IPS DF 6.9 (cell line): ENCODE measurements around the gene ELOVL2.
"Not testable (repeated sequence)": the region's sequence is repeated elsewhere in the genome, so short reads cannot be mapped to it uniquely, and the experiment has no call there.

Source experiments
- DNase-seq: peaks from one replicate; pipeline ENCODE4 v3.0.0-alpha.2; 2013; ENCODE audit warnings: low read depth, low spot score
- H3K27ac ChIP-seq: one replicate; pipeline ENCODE4 v1.5.1; 2013; ENCODE audit warnings: low read length, control low read depth
- H3K27me3 ChIP-seq: 2 replicates; pipeline ENCODE4 v1.6.1; 2013; ENCODE audit warnings: mild to moderate bottlenecking, low read length; ENCODE audit not compliant: control insufficient read depth, insufficient read depth
- H3K36me3 ChIP-seq: 2 replicates; pipeline ENCODE4 v1.6.1; 2013; ENCODE audit warnings: low read length; ENCODE audit not compliant: control insufficient read depth, insufficient read depth
- H3K4me1 ChIP-seq: 2 replicates; pipeline ENCODE4 v1.6.1; 2013; ENCODE audit warnings: low read length; ENCODE audit not compliant: control insufficient read depth, insufficient read depth
- H3K4me3 ChIP-seq: 2 replicates; pipeline ENCODE4 v1.5.1; 2013; ENCODE audit warnings: mild to moderate bottlenecking, low read length
- H3K9me3 ChIP-seq: 2 replicates; pipeline ENCODE4 v1.6.1; 2013; ENCODE audit warnings: low read length, inconsistent platforms; ENCODE audit not compliant: control insufficient read depth, insufficient read depth
- WGBS: extraction: QIAGEN DNeasy Blood & Tissue Kit; methylation state at CpG from one replicate; pipeline ENCODE4 v1.1.7; 2013; ENCODE audit warnings: mixed read lengths, missing lambda C conversion rate; ENCODE audit not compliant: insufficient read length, insufficient coverage; 5-methylcytosine and 5-hydroxymethylcytosine counted together

ELOVL2 gene, protein sequence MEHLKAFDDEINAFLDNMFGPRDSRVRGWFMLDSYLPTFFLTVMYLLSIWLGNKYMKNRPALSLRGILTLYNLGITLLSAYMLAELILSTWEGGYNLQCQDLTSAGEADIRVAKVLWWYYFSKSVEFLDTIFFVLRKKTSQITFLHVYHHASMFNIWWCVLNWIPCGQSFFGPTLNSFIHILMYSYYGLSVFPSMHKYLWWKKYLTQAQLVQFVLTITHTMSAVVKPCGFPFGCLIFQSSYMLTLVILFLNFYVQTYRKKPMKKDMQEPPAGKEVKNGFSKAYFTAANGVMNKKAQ

DNA sequence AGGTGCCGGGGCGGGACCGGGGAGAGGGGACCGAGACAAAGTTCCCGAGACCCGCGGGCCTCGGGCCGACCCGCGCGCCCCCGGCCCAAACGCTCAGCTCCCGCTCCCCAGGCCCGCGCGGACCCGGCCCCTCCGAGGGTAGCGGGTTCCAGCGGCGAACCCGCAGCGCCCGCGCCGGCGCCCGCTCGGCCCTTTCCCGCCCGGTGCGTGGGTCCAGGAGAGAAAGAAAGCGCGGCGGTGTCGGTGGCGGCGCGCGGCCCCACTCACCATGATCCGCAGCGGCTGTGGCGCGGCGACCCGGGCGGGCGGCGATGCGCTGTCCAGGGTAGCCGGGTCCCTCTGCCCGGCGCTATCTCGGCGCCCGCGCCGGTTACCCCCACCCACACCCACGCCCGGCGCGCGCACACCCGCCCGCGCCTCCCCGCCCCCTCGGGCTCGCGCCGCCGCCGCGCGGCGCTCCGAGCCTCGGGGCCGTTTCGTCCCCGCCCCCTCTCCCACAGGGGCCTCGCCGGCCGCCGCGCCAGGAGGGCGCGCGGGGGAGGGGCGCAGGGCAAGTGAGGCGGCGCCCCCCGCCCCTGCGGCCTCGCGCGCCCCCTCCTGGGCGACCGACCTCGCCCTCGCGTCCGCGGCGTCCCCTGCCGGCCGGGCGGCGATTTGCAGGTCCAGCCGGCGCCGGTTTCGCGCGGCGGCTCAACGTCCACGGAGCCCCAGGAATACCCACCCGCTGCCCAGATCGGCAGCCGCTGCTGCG lies at the start of gene ELOVL2:
Gene ELOVL2 (minus strand): TSS at position 345 of the 751 bp plus-strand sequence. CDS start 75 bp downstream, at position 270.
- no peak for DNase-seq
- H3K4me1 ChIP-seq, result no peaks in the 10 kb centered on the region

DNA sequence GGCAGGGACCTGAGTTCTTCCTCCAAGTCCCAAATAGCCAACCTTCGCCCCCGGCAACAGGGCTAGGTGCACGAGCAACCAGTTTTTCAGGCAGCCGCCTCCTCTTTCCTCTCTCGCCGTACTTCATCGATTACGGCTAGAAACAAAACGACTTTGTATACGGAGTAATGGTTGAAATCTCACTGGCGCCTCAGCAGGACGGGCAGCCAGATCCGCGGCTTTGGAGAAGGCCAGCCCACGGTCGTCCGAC lies 49.2 kb upstream of the ELOVL2 start:
- H3K36me3 ChIP-seq, result no peaks in the 10 kb centered on the region
- no peaks in the 10 kb centered on the region for H3K4me1 ChIP-seq
- DNase-seq, result no peak
- H3K27ac ChIP-seq, result no peak overlapping the region
- H3K9me3 ChIP-seq, result no peaks in the 10 kb centered on the region
- H3K4me3 ChIP-seq, result peak overlapping the region; percentile 55; the same call in 1 of the 2 replicates
- H3K27me3 ChIP-seq, result no peaks in the 10 kb centered on the region
- WGBS, result no CpG with 5 or more reads among the region's 17 CpGs

More for the DNA sequence above, at the start of gene ELOVL2:
- H3K9me3 ChIP-seq, result no peaks in the 10 kb centered on the region
- H3K27me3 ChIP-seq, result peaks cover 15% of the 10 kb centered on the region
- no CpG with 5 or more reads among the region's 124 CpGs for WGBS
- H3K36me3 ChIP-seq, result no peaks in the 10 kb centered on the region
- no peak within 1 kb of the TSS for H3K27ac ChIP-seq
- H3K4me3 ChIP-seq, result peak within 1 kb of the TSS; percentile 61

DNA sequence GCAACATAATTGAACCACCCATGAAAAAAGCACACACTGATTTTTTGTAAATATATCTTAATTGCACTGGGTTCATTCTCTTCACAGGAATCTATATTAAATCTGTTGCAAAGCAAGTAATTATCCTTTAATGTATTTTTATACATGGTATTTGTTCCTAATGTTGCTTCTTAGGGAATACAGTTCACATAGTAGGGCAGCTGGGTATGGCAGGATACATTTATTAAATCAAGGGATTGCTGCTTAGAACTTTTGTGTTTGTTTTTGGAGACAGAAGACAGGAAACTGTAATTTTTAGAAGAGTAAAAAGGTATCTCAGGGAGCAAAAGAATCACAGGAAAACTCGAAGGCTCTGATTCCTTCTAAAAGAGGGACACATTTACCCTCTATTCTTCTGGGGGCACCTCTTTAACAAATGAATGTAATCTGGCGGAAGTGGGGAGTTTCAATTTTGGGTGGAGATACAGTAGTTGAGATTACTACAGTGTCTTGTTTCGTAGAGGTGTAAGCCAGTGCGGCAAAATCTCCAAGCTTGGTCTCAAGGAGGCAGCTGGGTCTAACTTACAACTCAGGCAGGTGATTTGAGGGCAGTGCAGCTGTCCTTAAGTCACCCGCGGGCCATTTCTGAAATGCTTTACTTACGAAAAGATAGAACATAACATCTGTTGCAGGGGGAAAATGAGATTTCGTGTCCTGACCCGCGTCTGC lies 48.7 kb upstream of the ELOVL2 start:
- DNase-seq, result no peak
- Histone ChIP-seq H3K9me3 (no peaks in the 10 kb centered on the region), H3K4me3 (peak overlapping the region; percentile 55; the same call in 1 of the 2 replicates), H3K27ac (no peak overlapping the region), H3K27me3 (no peaks in the 10 kb centered on the region), H3K36me3 (no peaks in the 10 kb centered on the region), H3K4me1 (no peaks in the 10 kb centered on the region)
- WGBS, result no CpG with 5 or more reads among the region's 10 CpGs

DNA sequence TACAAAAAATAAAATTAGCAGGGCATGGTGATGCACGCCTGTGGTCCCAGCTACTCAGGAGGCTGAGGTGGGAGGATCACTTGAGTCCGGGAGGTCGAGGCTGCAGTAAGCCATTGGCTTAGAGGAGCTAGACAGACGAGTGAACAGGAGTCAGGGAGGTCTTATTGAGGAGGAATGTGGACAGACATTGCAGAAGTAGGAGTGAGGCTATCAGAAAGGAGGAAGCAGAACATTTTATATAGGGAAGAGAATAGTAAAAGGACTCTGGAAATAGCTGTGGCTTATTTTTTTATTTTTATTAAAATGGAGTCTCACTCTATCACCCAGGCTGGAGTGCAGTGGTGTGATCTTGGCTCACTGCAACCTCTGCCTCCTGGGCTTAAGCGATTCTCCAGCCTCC lies 47.0 kb upstream of the ELOVL2 start:
- no CpG with 5 or more reads among the region's 5 CpGs for WGBS

DNA sequence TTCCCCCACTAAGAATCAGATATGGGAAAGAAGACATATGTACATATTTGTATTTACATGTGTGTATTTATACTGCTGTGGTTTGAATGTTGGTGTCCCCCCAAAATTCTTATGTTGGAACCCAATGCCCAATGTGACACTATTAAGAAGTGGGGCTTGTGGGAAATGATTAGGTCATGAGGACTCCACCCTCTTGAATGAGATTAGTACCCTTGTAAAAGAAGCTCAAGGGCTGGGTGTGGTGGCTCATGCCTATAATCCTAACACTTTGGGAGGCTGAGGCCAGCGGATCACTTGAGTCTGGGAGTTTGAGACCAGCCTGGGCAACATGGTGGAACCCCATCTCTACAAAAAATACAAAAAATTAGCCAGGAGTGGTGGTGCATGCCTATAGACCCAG lies 45.6 kb upstream of the ELOVL2 start:
- Histone ChIP-seq H3K9me3 (no peaks in the 10 kb centered on the region), H3K27me3 (no peaks in the 10 kb centered on the region), H3K4me3 (no peak overlapping the region), H3K4me1 (no peaks in the 10 kb centered on the region), H3K27ac (no peak overlapping the region), H3K36me3 (no peaks in the 10 kb centered on the region)
- DNase-seq, result no peak
- WGBS, result no CpG with 5 or more reads among the region's 1 CpG

More for the DNA sequence above, 47.0 kb upstream of the ELOVL2 start:
- not testable (repeated sequence) for H3K36me3 ChIP-seq, H3K27ac ChIP-seq, H3K27me3 ChIP-seq, DNase-seq, H3K9me3 ChIP-seq, H3K4me1 ChIP-seq, H3K4me3 ChIP-seq

DNA sequence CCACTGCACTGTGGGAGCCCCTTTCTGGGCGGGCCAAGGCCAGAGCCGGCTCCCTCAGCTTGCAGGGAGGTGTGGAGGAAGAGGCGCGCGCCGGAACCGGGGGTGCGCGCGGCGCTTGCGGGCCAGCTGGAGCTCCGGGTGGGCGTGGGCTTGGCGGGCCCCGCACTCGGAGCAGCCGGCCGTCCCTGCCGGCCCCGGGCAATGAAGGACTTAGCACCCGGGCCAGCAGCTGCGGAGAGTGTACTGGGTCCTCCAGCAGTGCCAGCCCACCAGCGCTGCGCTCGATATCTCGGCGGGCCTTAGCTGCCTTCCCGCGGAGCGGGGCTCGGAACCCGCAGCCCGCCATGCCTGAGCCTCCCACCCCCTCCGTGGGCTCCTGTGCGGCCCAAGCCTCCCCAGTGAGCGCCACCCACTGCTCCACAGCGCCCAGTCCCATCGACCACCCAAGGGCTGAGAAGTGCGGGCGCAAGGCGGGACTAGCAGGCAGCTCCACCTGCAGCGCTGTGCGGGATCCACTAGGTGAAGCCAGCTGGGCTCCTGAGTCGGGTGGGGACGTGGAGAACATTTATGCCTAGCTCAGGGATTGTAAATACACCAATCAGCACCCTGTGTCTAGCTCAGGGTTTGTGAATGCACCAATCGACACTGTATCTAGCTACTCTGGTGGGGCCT lies 43.2 kb upstream of the ELOVL2 start:
- not testable (repeated sequence) for H3K4me1 ChIP-seq, H3K4me3 ChIP-seq, H3K27ac ChIP-seq, DNase-seq, H3K9me3 ChIP-seq, H3K27me3 ChIP-seq, H3K36me3 ChIP-seq
- no CpG with 5 or more reads among the region's 47 CpGs for WGBS

DNA sequence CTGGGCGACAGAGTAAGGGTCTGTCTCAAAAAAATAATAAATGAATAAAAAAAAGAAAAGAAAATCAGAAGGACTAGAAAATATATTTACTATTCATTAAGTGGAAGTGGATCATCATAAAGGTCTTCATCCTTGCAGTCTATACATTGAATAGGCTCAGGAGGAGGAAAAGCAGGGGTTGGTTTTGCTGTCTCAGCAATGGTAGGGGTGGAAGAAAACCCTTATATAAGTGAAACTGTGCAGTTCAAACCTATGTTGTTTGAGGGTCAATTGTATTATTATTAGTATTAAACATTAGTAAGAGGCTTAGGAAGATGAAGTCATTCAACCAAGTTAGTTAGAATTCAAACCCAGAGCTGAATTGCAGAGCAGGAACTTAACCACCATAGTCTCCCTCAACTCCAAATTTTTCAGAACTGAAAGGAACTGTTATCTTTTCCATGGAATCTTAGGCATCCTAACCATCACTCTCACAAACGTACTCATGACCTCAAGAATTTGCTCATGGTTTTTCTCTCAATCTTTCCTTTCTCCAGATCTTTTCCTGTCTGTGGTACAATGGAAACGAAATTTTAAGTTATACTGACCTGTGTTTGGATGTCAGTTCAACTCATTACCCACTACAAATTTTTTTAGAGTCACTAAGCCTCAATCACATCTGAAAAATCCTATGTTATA lies 41.8 kb upstream of the ELOVL2 start:
- Histone ChIP-seq H3K27ac (no peak overlapping the region), H3K4me3 (no peak overlapping the region), H3K4me1 (no peaks in the 10 kb centered on the region), H3K9me3 (no peaks in the 10 kb centered on the region), H3K36me3 (no peaks in the 10 kb centered on the region), H3K27me3 (no peaks in the 10 kb centered on the region)
- WGBS, result no CpG with 5 or more reads among the region's 3 CpGs
- DNase-seq, result no peak

DNA sequence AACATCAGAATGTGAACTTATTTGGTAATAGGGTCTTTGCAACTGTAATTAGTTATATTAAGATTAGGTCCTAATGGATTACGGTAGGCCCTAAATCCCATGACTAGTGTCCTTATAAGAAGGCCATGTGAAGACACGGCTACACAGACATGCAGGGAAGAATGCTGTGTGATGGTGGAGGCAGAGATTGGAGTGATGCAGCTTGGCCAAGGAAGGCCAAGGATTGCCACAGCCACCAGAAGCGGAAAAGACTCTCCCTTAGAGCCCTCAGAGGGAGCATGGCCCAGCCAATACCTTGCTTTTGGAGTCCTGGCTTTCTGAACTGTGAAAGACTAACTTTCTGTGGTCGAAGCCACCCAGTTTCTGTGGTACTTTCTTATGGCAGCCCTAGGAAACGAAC lies 39.9 kb upstream of the ELOVL2 start:
- H3K36me3 ChIP-seq, result no peaks in the 10 kb centered on the region
- H3K27ac ChIP-seq, result no peak overlapping the region
- H3K9me3 ChIP-seq, result no peaks in the 10 kb centered on the region
- H3K4me1 ChIP-seq, result no peaks in the 10 kb centered on the region
- no peak for DNase-seq
- no peaks in the 10 kb centered on the region; the same call in 1 of the 2 replicates for H3K27me3 ChIP-seq
- WGBS, result no CpG with 5 or more reads among the region's 5 CpGs
- no peak overlapping the region for H3K4me3 ChIP-seq

DNA sequence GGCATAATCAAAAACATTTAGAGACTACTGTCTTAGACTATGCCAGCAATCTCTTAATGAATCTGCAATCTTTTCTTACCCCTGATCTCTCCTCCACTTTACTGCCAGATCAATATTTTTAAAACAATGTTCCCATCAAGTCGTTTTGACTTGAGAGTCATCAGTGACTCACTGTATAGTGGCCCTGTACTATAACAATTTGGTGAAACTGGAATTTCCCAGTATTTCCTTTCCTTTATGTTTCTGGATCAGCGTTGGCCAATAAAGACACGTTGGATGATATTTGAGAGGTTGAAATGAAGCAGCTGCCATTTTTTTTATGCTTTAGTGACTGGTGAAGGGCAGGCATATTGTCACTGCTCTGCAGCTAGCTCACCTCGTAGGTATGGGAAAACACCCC lies 39.4 kb upstream of the ELOVL2 start:
- WGBS, result no CpG with 5 or more reads among the region's 4 CpGs
- DNase-seq, result no peak
- Histone ChIP-seq H3K27ac (no peak overlapping the region), H3K4me3 (no peak overlapping the region), H3K9me3 (no peaks in the 10 kb centered on the region), H3K36me3 (no peaks in the 10 kb centered on the region), H3K27me3 (no peaks in the 10 kb centered on the region; the same call in 1 of the 2 replicates), H3K4me1 (no peaks in the 10 kb centered on the region)

DNA sequence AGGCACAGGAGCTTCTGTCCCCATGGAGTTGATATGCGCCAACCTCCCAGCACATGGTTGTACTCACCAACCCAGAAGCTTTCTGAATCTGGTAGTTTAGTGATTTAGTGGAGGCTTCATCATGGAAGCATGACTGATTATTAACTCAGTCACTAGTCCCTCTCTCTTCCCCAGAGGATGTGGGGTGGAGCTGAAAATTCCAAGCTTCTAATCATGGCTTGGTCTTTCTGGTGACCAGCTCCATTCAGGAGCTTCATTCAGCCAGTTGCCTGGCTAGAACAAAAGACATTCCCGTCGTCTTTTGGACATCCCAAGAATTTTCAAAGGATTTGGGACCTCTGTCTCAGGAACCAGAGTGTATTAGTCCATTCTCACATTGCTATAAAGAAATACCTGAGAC lies 36.2 kb upstream of the ELOVL2 start:
- no peaks in the 10 kb centered on the region; the same call in 1 of the 2 replicates for H3K27me3 ChIP-seq
- H3K9me3 ChIP-seq, result no peaks in the 10 kb centered on the region
- H3K27ac ChIP-seq, result no peak overlapping the region
- DNase-seq, result no peak
- WGBS, result no CpG with 5 or more reads among the region's 3 CpGs
- no peaks in the 10 kb centered on the region for H3K36me3 ChIP-seq
- no peak overlapping the region for H3K4me3 ChIP-seq
- peaks cover 1% of the 10 kb centered on the region; the same call in 1 of the 2 replicates for H3K4me1 ChIP-seq
